Measurements from ENCODE around the gene SGSM1.

SGSM1 gene

DNA sequence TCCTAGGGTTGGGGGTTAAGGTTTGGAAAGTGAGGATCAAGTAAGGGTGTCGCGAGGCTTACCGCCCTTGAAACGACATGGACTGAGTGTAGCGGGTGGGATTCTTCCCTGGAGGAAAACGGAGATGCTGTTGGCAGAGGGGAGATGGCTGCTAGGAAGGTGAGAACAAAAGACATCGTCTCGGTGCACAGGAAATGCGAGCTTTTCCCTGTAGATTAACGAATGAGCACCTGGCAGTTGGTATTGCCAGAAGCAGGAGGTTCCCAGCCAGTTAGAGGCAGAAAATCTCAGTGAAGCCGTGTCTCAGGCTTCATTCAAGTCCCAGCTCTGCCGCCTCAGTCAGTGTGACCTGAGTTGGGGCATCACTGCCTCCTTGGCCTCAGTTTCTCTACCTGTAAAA is 141.9 kb downstream of the SGSM1 start:
- no peak overlapping the region for H3K9ac ChIP-seq (ENCODE audit: low read length)
- H3K36me3 ChIP-seq (ENCODE audit: control insufficient read depth, low read depth, low read length): no peaks in the 10 kb centered on the region
- H3K27me3 ChIP-seq (ENCODE audit: control insufficient read depth, insufficient read depth, low read length): no peaks in the 10 kb centered on the region
- H3K4me1 ChIP-seq (ENCODE audit: control insufficient read depth, low read depth, low read length): peaks cover 17% of the 10 kb centered on the region
- H3K27ac ChIP-seq (ENCODE audit: low read length): no peak overlapping the region
- H3K4me3 ChIP-seq (ENCODE audit: low read length): no peak overlapping the region
- H3K9me3 ChIP-seq (ENCODE audit: control insufficient read depth, low read depth, low read length): no peaks in the 10 kb centered on the region

GRCh38 chr22:24948356-24949202 is 142.6 kb downstream of the SGSM1 start:
- H3K4me3 ChIP-seq (ENCODE audit: low read length): no peak overlapping the region
- no peak overlapping the region for H3K27ac ChIP-seq (ENCODE audit: low read length)
- no peaks in the 10 kb centered on the region for H3K36me3 ChIP-seq (ENCODE audit: control insufficient read depth, low read depth, low read length)
- peaks cover 17% of the 10 kb centered on the region for H3K4me1 ChIP-seq (ENCODE audit: control insufficient read depth, low read depth, low read length)
- peaks cover under 1% of the 10 kb centered on the region for H3K27me3 ChIP-seq (ENCODE audit: control insufficient read depth, insufficient read depth, low read length)
- H3K9me3 ChIP-seq (ENCODE audit: control insufficient read depth, low read depth, low read length): no peaks in the 10 kb centered on the region
- H3K9ac ChIP-seq (ENCODE audit: low read length): no peak overlapping the region

GRCh38 chr22:24950272-24950902 is 144.4 kb downstream of the SGSM1 start:
- Histone ChIP-seq H3K9me3 (ENCODE audit: control insufficient read depth, low read depth, low read length) (no peaks in the 10 kb centered on the region), H3K36me3 (ENCODE audit: control insufficient read depth, low read depth, low read length) (no peaks in the 10 kb centered on the region), H3K4me3 (ENCODE audit: low read length) (peak overlapping the region; percentile 47), H3K4me1 (ENCODE audit: control insufficient read depth, low read depth, low read length) (peaks cover 21% of the 10 kb centered on the region), H3K9ac (ENCODE audit: low read length) (no peak overlapping the region), H3K27me3 (ENCODE audit: control insufficient read depth, insufficient read depth, low read length) (peaks cover 8% of the 10 kb centered on the region), H3K27ac (ENCODE audit: low read length) (no peak overlapping the region)

DNA sequence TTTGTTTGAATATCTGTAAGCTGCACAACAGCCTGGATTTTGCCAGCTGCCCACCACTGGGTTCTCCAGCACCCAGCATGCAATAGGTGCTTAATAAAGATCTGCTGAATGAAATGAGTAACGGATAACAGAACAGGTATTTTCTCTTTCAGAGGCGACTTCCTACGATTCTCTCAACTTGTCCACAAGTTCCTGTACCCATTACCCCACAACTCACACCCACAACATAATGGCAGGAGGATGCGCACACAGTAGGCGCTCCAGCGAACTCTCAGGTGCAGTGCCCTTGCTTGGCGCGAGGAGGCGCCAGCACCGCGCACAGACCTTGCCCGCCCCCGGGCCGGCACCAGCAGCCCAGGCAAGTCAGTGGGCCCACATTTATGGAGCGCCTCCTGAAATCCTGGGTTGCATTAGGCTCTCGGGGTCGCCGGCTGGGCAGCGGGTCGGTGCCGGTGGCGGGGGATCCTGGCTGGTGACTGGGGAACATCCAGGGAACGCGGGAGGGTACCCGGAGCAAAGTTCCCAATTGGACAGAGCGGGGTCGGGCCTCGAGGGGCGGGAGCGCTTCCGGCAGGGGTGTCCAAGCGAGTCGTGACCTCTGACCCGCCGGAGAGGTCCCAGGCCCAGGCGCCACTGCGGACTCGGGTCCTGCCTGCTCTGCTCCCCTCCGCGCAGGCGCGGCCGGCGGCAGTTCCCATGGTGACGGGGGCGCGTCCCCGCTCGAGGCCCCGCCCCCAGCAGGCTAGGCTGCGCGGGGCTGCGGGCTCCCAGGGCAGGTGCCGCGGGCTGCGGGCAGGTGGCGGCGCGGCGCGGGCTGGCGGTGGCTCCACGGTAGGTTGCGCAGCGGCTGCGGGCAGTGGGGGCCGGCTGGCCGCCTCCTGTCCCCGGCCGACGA is 146.2 kb downstream of the SGSM1 start, which contains the start of gene KIAA1671:
Gene KIAA1671 (plus strand): TSS at position 775 of the 895 bp plus-strand sequence. CDS start 75,284 bp downstream, outside the sequence.
- Histone ChIP-seq H3K27me3 (ENCODE audit: control insufficient read depth, insufficient read depth, low read length) (peaks cover 8% of the 10 kb centered on the region), H3K4me3 (ENCODE audit: low read length) (peak within 1 kb of the TSS; percentile 82), H3K9me3 (ENCODE audit: control insufficient read depth, low read depth, low read length) (no peaks in the 10 kb centered on the region), H3K36me3 (ENCODE audit: control insufficient read depth, low read depth, low read length) (no peaks in the 10 kb centered on the region), H3K27ac (ENCODE audit: low read length) (peak within 1 kb of the TSS; percentile 24), H3K4me1 (ENCODE audit: control insufficient read depth, low read depth, low read length) (peaks cover 21% of the 10 kb centered on the region), H3K9ac (ENCODE audit: low read length) (peak within 1 kb of the TSS; percentile 86)

- Histone ChIP-seq H3K27ac (ENCODE audit: low read length) (peak overlapping the region; percentile 24), H3K27me3 (ENCODE audit: control insufficient read depth, insufficient read depth, low read length) (peaks cover 8% of the 10 kb centered on the region), H3K9me3 (ENCODE audit: control insufficient read depth, low read depth, low read length) (no peaks in the 10 kb centered on the region), H3K4me3 (ENCODE audit: low read length) (peak overlapping the region; percentile 82), H3K4me1 (ENCODE audit: control insufficient read depth, low read depth, low read length) (peaks cover 18% of the 10 kb centered on the region), H3K9ac (ENCODE audit: low read length) (peak overlapping the region; percentile 86), H3K36me3 (ENCODE audit: control insufficient read depth, low read depth, low read length) (no peaks in the 10 kb centered on the region)
These were observed 146.9 kb downstream of the SGSM1 start for GRCh38 chr22:24952837-24953383.

GRCh38 chr22:24953384-24954113 is 147.5 kb downstream of the SGSM1 start:
- H3K27ac ChIP-seq (ENCODE audit: low read length): peak overlapping the region; percentile 24
- H3K4me3 ChIP-seq (ENCODE audit: low read length): peak overlapping the region; percentile 82
- peaks cover 18% of the 10 kb centered on the region for H3K4me1 ChIP-seq (ENCODE audit: control insufficient read depth, low read depth, low read length)
- H3K9ac ChIP-seq (ENCODE audit: low read length): peak overlapping the region; percentile 86
- H3K36me3 ChIP-seq (ENCODE audit: control insufficient read depth, low read depth, low read length): no peaks in the 10 kb centered on the region
- peaks cover 8% of the 10 kb centered on the region for H3K27me3 ChIP-seq (ENCODE audit: control insufficient read depth, insufficient read depth, low read length)
- H3K9me3 ChIP-seq (ENCODE audit: control insufficient read depth, low read depth, low read length): no peaks in the 10 kb centered on the region

DNA sequence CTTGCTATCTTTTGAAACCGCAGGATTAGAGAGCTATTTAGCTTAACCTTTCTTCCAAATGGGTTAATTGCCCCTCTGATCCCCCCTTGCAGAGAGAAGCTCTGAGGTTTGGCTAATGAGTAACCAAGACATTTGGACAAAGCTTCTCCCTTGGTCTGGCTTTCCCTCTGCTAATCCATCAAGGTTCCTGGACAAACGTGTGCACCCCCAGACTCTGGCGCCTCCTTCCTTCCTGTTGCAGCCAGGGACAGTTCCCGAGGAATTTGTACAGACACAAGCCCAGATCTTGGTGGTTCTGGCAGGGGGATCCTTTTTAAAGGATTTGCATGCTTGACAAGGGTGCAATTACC is 148.1 kb downstream of the SGSM1 start:
- Histone ChIP-seq H3K9ac (ENCODE audit: low read length) (peak overlapping the region; percentile 86), H3K27ac (ENCODE audit: low read length) (no peak overlapping the region)

DNA sequence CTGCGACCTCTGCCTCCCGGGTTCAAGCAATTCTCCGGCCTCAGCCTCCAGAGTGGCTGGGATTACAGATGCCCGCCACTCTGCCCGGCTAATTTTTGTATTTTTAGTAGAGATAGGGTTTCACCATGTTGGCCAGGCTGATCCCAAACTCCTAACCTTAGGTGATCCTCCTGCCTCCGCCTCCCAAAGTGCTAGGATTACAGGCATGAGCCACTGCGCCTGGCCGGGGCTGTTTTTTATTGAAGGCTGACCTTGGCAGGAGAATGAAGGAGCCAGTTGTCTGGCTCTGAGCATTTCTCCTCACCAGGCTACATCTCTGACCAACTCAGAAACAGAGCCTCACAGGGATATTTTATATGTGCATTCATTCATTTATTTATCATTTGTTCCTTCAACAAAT is 148.8 kb downstream of the SGSM1 start:
- no peak overlapping the region for H3K4me3 ChIP-seq (ENCODE audit: low read length)

More for the DNA sequence above, 148.1 kb downstream of the SGSM1 start:
- H3K27me3 ChIP-seq (ENCODE audit: control insufficient read depth, insufficient read depth, low read length): peaks cover 8% of the 10 kb centered on the region
- no peaks in the 10 kb centered on the region for H3K36me3 ChIP-seq (ENCODE audit: control insufficient read depth, low read depth, low read length)
- peak overlapping the region; percentile 82 for H3K4me3 ChIP-seq (ENCODE audit: low read length)
- peaks cover 18% of the 10 kb centered on the region for H3K4me1 ChIP-seq (ENCODE audit: control insufficient read depth, low read depth, low read length)
- H3K9me3 ChIP-seq (ENCODE audit: control insufficient read depth, low read depth, low read length): no peaks in the 10 kb centered on the region

GRCh38 chr22:24957043-24957442 is 151.0 kb downstream of the SGSM1 start:
- H3K36me3 ChIP-seq (ENCODE audit: control insufficient read depth, low read depth, low read length): no peaks in the 10 kb centered on the region
- H3K9me3 ChIP-seq (ENCODE audit: control insufficient read depth, low read depth, low read length): no peaks in the 10 kb centered on the region
- H3K9ac ChIP-seq (ENCODE audit: low read length): no peak overlapping the region
- no peak overlapping the region for H3K4me3 ChIP-seq (ENCODE audit: low read length)
- H3K27me3 ChIP-seq (ENCODE audit: control insufficient read depth, insufficient read depth, low read length): peaks cover 8% of the 10 kb centered on the region
- H3K4me1 ChIP-seq (ENCODE audit: control insufficient read depth, low read depth, low read length): peaks cover 4% of the 10 kb centered on the region
- H3K27ac ChIP-seq (ENCODE audit: low read length): no peak overlapping the region

More for the DNA sequence above, 148.8 kb downstream of the SGSM1 start:
- Histone ChIP-seq H3K27me3 (ENCODE audit: control insufficient read depth, insufficient read depth, low read length) (peaks cover 8% of the 10 kb centered on the region), H3K4me1 (ENCODE audit: control insufficient read depth, low read depth, low read length) (peaks cover 13% of the 10 kb centered on the region), H3K9ac (ENCODE audit: low read length) (no peak overlapping the region), H3K27ac (ENCODE audit: low read length) (no peak overlapping the region), H3K9me3 (ENCODE audit: control insufficient read depth, low read depth, low read length) (no peaks in the 10 kb centered on the region), H3K36me3 (ENCODE audit: control insufficient read depth, low read depth, low read length) (no peaks in the 10 kb centered on the region)

DNA sequence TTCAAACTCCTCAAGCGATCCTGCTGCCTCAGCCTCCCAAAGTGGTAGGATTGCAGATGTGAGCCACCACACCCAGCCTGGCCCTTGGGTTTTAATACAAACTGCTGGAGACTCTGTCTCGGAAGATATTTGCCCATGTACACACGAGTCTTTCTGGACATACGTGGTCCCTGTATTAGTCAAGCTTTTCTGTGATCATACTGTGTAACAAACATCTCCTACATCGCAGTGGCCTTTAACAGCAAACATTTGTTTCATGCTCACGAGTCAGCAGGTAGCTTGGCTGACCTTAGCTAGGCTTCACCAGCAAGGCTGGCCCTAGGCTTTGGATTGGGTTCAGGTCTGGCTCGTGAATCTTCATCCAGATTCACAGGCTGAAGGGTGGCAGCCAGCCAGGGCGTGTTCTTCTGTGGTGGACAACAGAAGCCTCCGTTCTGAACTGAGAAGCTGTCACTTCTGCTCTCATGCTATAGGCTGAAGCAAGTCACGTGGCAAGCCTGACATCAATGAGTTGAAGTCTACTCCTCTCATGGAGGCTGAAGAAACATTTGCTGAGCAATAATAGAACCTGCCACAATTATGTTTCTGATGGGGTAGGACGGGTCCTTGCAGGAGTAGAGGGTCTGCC is 155.3 kb downstream of the SGSM1 start:
- H3K36me3 ChIP-seq (ENCODE audit: control insufficient read depth, low read depth, low read length): no peaks in the 10 kb centered on the region
- no peaks in the 10 kb centered on the region for H3K27me3 ChIP-seq (ENCODE audit: control insufficient read depth, insufficient read depth, low read length)
- no peak overlapping the region for H3K9ac ChIP-seq (ENCODE audit: low read length)
- H3K27ac ChIP-seq (ENCODE audit: low read length): no peak overlapping the region
- H3K4me1 ChIP-seq (ENCODE audit: control insufficient read depth, low read depth, low read length): no peaks in the 10 kb centered on the region
- no peak overlapping the region for H3K4me3 ChIP-seq (ENCODE audit: low read length)
- H3K9me3 ChIP-seq (ENCODE audit: control insufficient read depth, low read depth, low read length): no peaks in the 10 kb centered on the region
